PC-9 (cell line): ENCODE data around the gene ENAH. TPM values are rescaled to one million over a fixed set of nuclear protein-coding genes. Genes with fewer than 3 reads are reported as not detected.

Experiments
- BruUV-seq: library from RNA; stranded (reverse); fragments of 400-500 nt; replicated peaks from 2 replicates; lab custom pipeline; 2021; lab: Mats Ljungman, UMichigan
- CTCF ChIA-PET: fragments of 300-600 bp; sonication (Branson Sonifier 250); formaldehyde crosslinking; loops from one replicate; lab custom pipeline; 2022; ENCODE audit warnings: antibody characterized with exemption; lab: Charles Lee
- POLR2A ChIA-PET: fragments of 300-600 bp; sonication (Branson Sonifier 250); formaldehyde crosslinking; loops from one replicate; lab custom pipeline; 2022; ENCODE audit warnings: antibody characterized with exemption; ENCODE audit not compliant: unreplicated experiment; lab: Charles Lee
- DNase-seq, 2 experiments: peaks; one replicate each; pipeline versions ENCODE4 v3.0.0 to v3.0.0-alpha.2; 2015 to 2022; ENCODE audit warnings: mixed read lengths in 1 of 2
- H2AFZ ChIP-seq: fragments of 200-600 bp; sonication (generic); 2 replicates; pipeline ENCODE4 v1.8.1; 2017; ENCODE audit warnings: antibody characterized with exemption
- H3F3A ChIP-seq: fragments of 200-600 bp; sonication (generic); 2 replicates; pipeline ENCODE4 v1.8.1; 2017; ENCODE audit warnings: antibody characterized with exemption, mild to moderate bottlenecking, low read depth; ENCODE audit not compliant: insufficient read depth
- H3K27ac ChIP-seq: fragments of 200-600 bp; sonication (generic); 2 replicates; pipeline ENCODE4 v1.6.1; 2016; ENCODE audit warnings: mixed run types
- H3K27me3 ChIP-seq: fragments of 200-600 bp; sonication (generic); 2 replicates; pipeline ENCODE4 v1.6.1; 2016; ENCODE audit warnings: low read depth, mixed run types; ENCODE audit not compliant: insufficient read depth
- H3K36me3 ChIP-seq: fragments of 200-600 bp; sonication (generic); 2 replicates; pipeline ENCODE4 v1.6.1; 2016; ENCODE audit warnings: low read depth, mixed run types
- H3K4me1 ChIP-seq: fragments of 200-600 bp; sonication (generic); replicated peaks from 2 replicates; pipeline ENCODE4 v1.6.1; 2016; ENCODE audit warnings: mixed run types; ENCODE audit not compliant: insufficient read depth
- H3K4me2 ChIP-seq: fragments of 200-600 bp; sonication (generic); 2 replicates; pipeline ENCODE4 v1.6.1; 2017; ENCODE audit warnings: mixed run types
- H3K4me3 ChIP-seq: fragments of 200-600 bp; sonication (generic); 2 replicates; pipeline ENCODE4 v1.6.1; 2016; ENCODE audit warnings: mixed run types
- H3K79me2 ChIP-seq: fragments of 200-600 bp; sonication (generic); 2 replicates; pipeline ENCODE4 v1.6.1; 2017; ENCODE audit warnings: low read depth, mixed run types
- H3K9me2 ChIP-seq: fragments of 200-600 bp; sonication (generic); 2 replicates; pipeline ENCODE4 v1.8.1; 2017; ENCODE audit warnings: mild to moderate bottlenecking; ENCODE audit not compliant: insufficient read depth
- H3K9me3 ChIP-seq: fragments of 200-600 bp; sonication (generic); 2 replicates; pipeline ENCODE4 v1.8.1; 2016; ENCODE audit warnings: low read depth; ENCODE audit not compliant: insufficient read depth
- H4K20me1 ChIP-seq: fragments of 200-600 bp; sonication (generic); 2 replicates; pipeline ENCODE4 v1.8.1; 2017; ENCODE audit not compliant: insufficient read depth
- EZH2 ChIP-seq: fragments of 200-600 bp; sonication (generic); IDR thresholded peaks from 2 replicates; pipeline ENCODE4 v1.8.0; 2017; ENCODE audit warnings: antibody characterized with exemption, low read depth
- intact Hi-C: fragments of 100-400 bp; cut with micrococcal nuclease; formaldehyde crosslinking; loops from one replicate; pipeline ENCODE4 v1.10.0; 2022; ENCODE audit not compliant: unreplicated experiment
- total RNA-seq: library from RNA; stranded (reverse); gene quantifications from 2 replicates; pipeline ENCODE4 v1.2.3, GENCODE V29; 2021
- TF ChIP-seq, protein P1 (sequence below): fragments of 200-600 bp; sonication (generic); conservative IDR thresholded peaks from 2 replicates; pipeline ENCODE4 v1.6.1; 2017; ENCODE audit warnings: mixed run types, antibody characterized with exemption, mild to moderate bottlenecking, moderate library complexity

Gene ENAH
- total RNA-seq, 1 experiment from 2014 or later = 167 TPM

DNA sequence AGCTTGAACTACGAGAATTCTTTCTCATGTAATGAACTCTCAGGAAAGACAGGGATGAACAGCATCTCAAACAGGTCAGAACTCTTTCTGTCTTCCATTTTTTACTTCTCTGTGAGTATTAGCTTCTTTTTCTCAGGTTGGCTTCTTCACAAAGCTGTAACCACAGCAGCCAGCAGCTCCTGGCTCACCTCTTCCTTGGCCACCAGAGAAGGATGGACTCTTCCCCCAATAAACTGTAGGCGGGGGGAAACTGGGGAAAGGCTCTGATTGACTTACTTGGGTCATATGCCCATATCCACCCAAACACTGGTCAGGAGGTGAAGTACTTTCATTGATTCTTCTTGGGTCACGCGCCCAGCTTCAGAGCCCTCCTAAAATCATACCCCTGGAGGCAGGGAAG lies 14.4 kb upstream of the ENAH start:
- POLR2A ChIA-PET = no interaction called here
- no TSS peak for BruUV-seq

DNA sequence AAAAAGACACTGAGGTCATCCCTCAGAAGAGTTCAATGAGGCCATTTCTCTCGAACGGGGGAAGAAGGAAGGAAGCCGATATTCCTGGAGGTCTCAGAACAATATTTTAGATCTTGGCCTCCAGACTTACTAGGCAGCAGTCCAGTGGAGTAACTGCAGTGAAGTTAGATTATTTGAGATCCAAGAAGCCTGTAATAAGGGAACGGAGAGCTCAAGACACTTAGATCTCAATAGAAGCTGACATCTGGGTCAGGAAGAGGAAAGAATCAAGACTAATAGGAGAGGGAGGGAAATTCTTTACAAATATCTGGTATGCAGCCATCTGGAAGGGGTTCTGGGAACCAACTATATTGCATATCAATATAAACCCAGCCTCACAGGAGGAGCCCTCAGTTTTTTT lies 13.6 kb upstream of the ENAH start:
- H3K27ac ChIP-seq = no peak overlapping the region
- H3K9me3 ChIP-seq = no peaks in the 10 kb centered on the region
- ChIA-PET CTCF (no interaction called here), POLR2A (no interaction called here)
- no peaks in the 10 kb centered on the region for H4K20me1 ChIP-seq
- no peaks in the 10 kb centered on the region for H3K4me1 ChIP-seq
- H3K4me3 ChIP-seq = no peak overlapping the region
- H3K4me2 ChIP-seq = no peak overlapping the region
- DNase-seq = no peak
- TF ChIP-seq, protein P1, sequence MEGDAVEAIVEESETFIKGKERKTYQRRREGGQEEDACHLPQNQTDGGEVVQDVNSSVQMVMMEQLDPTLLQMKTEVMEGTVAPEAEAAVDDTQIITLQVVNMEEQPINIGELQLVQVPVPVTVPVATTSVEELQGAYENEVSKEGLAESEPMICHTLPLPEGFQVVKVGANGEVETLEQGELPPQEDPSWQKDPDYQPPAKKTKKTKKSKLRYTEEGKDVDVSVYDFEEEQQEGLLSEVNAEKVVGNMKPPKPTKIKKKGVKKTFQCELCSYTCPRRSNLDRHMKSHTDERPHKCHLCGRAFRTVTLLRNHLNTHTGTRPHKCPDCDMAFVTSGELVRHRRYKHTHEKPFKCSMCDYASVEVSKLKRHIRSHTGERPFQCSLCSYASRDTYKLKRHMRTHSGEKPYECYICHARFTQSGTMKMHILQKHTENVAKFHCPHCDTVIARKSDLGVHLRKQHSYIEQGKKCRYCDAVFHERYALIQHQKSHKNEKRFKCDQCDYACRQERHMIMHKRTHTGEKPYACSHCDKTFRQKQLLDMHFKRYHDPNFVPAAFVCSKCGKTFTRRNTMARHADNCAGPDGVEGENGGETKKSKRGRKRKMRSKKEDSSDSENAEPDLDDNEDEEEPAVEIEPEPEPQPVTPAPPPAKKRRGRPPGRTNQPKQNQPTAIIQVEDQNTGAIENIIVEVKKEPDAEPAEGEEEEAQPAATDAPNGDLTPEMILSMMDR = no peak
- TF ChIP-seq EZH2 = no peak
- H3K27me3 ChIP-seq = no peaks in the 10 kb centered on the region
- no peak overlapping the region for H2AFZ ChIP-seq
- H3K79me2 ChIP-seq = no peaks in the 10 kb centered on the region
- H3K9me2 ChIP-seq = no peaks in the 10 kb centered on the region
- BruUV-seq = no TSS peak
- H3K36me3 ChIP-seq = no peaks in the 10 kb centered on the region
- intact Hi-C loops = no loop called here
- no peaks in the 10 kb centered on the region for H3F3A ChIP-seq

More for the DNA sequence above, 14.4 kb upstream of the ENAH start:
- CTCF ChIA-PET = interaction anchor here (0.6 kb wide), 1 partner anchor 78 kb away, joined by 3 read pairs; no protein-coding TSS in a partner anchor
- intact Hi-C loops = no loop called here
- no peak overlapping the region for H2AFZ ChIP-seq
- no peaks in the 10 kb centered on the region for H3K36me3 ChIP-seq
- H3K9me3 ChIP-seq = no peaks in the 10 kb centered on the region
- no peaks in the 10 kb centered on the region for H3K27me3 ChIP-seq
- no peak overlapping the region for H3K27ac ChIP-seq
- no peaks in the 10 kb centered on the region for H3F3A ChIP-seq
- DNase-seq = no peak
- no peaks in the 10 kb centered on the region for H3K9me2 ChIP-seq
- TF ChIP-seq, protein P1 = no peak
- TF ChIP-seq EZH2 = no peak
- H3K4me1 ChIP-seq = no peaks in the 10 kb centered on the region
- no peaks in the 10 kb centered on the region for H3K79me2 ChIP-seq
- H4K20me1 ChIP-seq = no peaks in the 10 kb centered on the region
- no peak overlapping the region for H3K4me2 ChIP-seq
- H3K4me3 ChIP-seq = no peak overlapping the region

DNA sequence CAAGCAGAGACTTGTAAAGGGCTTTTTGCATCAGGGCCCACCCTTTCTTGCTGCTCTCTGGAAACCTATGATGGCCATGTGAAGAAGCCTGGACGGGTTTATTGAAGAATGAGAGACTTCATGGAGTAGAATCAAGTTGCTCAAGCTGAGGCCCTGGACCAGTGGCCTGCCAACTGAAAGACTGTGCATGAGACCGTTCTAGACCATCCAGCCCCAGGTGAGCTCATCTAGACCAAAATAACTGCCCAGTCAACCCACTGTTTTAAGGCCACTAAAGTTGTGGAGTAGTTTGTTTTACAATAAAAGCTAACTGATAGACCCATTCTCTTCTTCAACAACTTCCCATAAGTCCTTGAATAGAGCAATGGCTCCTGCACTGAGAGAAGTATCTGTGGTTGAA lies 11.8 kb upstream of the ENAH start:
- no peak overlapping the region for H2AFZ ChIP-seq
- H3K4me1 ChIP-seq = peaks cover 6% of the 10 kb centered on the region; the same call in 1 of the 2 replicates
- H3K4me2 ChIP-seq = no peak overlapping the region
- H3K79me2 ChIP-seq = no peaks in the 10 kb centered on the region
- no peaks in the 10 kb centered on the region for H3F3A ChIP-seq
- no peak overlapping the region for H3K4me3 ChIP-seq
- TF ChIP-seq, protein P1 = no peak
- TF ChIP-seq EZH2 = no peak
- DNase-seq = no peak
- ChIA-PET CTCF (interaction anchor here (0.5 to 1.2 kb wide), 2 partner anchors 108 to 316 kb away, joined by 3 to 8 read pairs; no protein-coding TSS in a partner anchor), POLR2A (no interaction called here)
- H3K27ac ChIP-seq = no peak overlapping the region
- H3K9me3 ChIP-seq = no peaks in the 10 kb centered on the region
- no peaks in the 10 kb centered on the region for H4K20me1 ChIP-seq
- intact Hi-C loops = no loop called here
- no peaks in the 10 kb centered on the region for H3K36me3 ChIP-seq
- H3K9me2 ChIP-seq = no peaks in the 10 kb centered on the region
- no peaks in the 10 kb centered on the region for H3K27me3 ChIP-seq
- no TSS peak for BruUV-seq
